Stimulated activated CD4-positive, alpha-beta T cell treated with anti-CD3 and anti-CD28 coated beads, Interleukin-2, amount 100 ng/mL, for 4 hours (primary cell): ENCODE data around the gene ABCE1.

Experiments
- DNase-seq: peaks from one replicate; pipeline ENCODE4 v3.0.0-alpha.2; 2020; ENCODE audit warnings: low read depth

ABCE1 gene

DNA sequence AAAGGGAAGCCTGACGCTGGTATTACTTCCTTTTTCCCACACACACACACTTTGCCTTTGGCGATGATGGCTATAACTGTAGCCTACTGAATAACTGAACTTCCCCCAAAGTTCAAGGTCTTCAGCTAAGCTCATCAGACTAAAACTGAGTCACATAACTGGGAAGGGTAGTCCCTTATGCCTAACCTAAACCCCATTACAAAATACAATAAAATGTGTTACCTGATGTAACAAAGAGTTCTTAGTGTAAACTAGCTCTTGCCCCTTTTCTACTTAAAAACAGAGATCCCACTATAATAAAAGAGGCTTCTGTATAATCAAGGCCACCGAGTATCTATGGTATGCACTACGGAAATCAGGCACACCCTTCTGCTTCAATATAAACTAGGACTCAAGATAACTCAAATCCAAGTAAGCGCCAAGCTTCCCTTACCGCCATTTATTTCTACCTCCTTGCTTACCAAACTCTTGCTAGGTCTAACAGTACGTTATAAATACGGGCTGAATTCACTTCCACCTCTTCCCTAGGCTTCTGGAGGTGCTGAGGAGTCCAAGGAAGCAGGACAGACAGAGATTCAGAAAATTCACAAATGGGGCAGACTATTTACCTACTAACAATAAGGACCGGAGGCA, 79.9 kb downstream of the ABCE1 start:
- DNase-seq: no peak

DNA sequence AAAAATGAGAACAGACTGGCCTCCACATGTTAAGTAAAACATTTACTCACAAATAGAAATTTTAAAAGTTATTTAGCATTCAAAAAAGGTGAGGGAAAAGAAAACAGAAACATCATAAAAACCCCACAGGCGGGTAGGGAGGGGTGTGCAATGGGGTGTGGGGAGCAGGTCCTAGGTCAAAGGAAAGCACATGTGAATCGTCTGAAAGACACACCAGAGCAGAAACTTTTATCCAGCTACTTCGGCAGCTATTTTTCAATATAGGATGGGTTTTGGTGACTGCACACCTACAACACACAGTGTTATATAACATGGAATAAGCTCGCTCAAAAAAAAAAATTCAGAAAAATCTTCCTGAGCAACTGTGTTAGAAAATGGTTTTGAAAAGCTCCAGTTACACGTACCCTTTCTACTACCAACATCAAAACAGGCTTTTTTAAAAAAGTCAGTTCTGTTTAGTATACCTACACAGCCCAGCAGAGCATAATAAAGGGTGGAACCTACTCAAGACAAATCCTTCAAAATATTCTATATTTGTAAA, 80.7 kb downstream of the ABCE1 start:
- no peak for DNase-seq
